HepG2 (cell line): ENCODE data around the gene OR2F1. TPM values are rescaled to one million over a fixed set of nuclear protein-coding genes. Genes with fewer than 3 reads are reported as not detected.

Source experiments
- ATAC-seq: fragments of 200-7000 bp; cut with Tn5 transposase; 3 replicates; pipeline ENCODE4 v1.9.1; 2020; ENCODE audit warnings: mild to moderate bottlenecking, moderate library complexity
- BruUV-seq: library from RNA; stranded (reverse); fragments of 400-500 nt; replicated peaks from 2 replicates; lab custom pipeline; 2021; lab: Mats Ljungman, UMichigan
- CTCF ChIA-PET: fragments of 300-600 bp; formaldehyde crosslinking; extraction: SDS; loops from one replicate; lab custom pipeline; 2021; ENCODE audit warnings: low total read pairs, inconsistent platforms, low intra/inter-chr PET ratio; lab: Yijun Ruan, JAX
- POLR2A ChIA-PET: fragments of 350-600 bp; sonication (Branson Sonifier 250); formaldehyde crosslinking; loops from one replicate; lab custom pipeline; 2020; ENCODE audit warnings: antibody characterized with exemption, inconsistent platforms; lab: Yijun Ruan, JAX
- DNase-seq: peaks from one replicate; pipeline ENCODE4 v3.0.0-alpha.2; 2015; ENCODE audit warnings: low spot score
- FAIRE-seq: peaks from 3 replicates; lab custom pipeline; 2011; peaks lifted over from hg19 to GRCh38; lab: Jason Lieb, UNC
- H2AFZ ChIP-seq: one replicate; pipeline ENCODE4 v1.6.1; 2011; ENCODE audit warnings: low read length, inconsistent platforms
- H3K27ac ChIP-seq: fragments of 300-600 bp; 3 replicates; pipeline ENCODE4 v1.8.0; 2011; ENCODE audit warnings: mixed run types, mild to moderate bottlenecking, mixed read lengths, low read length, inconsistent platforms; ENCODE audit not compliant: insufficient read depth; ENCODE audit errors: extremely low read length
- H3K27me3 ChIP-seq, 2 experiments: fragments of 200-600 bp in 1 of 2; 2 replicates in 1 of 2; 3 replicates in 1 of 2; pipeline versions ENCODE4 v1.6.0 to v1.8.0; 2011; ENCODE audit warnings: low read length in 2 of 2, mild to moderate bottlenecking in 2 of 2, moderate library complexity in 2 of 2, inconsistent platforms in 1 of 2; ENCODE audit not compliant: insufficient read depth in 2 of 2, control insufficient read depth in 1 of 2
- H3K36me3 ChIP-seq, 2 experiments: fragments of 200-600 bp in 1 of 2; replicated peaks in 1 of 2; 2 replicates in 1 of 2; 3 replicates in 1 of 2; pipeline versions ENCODE4 v1.5.1 to v1.8.0; 2011; ENCODE audit warnings: low read length in 2 of 2, inconsistent platforms in 1 of 2; ENCODE audit not compliant: insufficient read depth in 2 of 2, control insufficient read depth in 1 of 2
- H3K4me1 ChIP-seq: 2 replicates; pipeline ENCODE4 v1.5.1; 2012; ENCODE audit warnings: low read length, inconsistent platforms; ENCODE audit not compliant: insufficient read depth
- H3K4me2 ChIP-seq: 2 replicates; pipeline ENCODE4 v1.6.0; 2011; ENCODE audit warnings: low read depth, low read length, inconsistent platforms
- H3K4me3 ChIP-seq, 3 experiments: fragments of 200-600 bp in 1 of 3; sonication (generic), shearing (Covaris generic) in 1 of 3; replicated peaks in 1 of 3; 2 replicates each; pipeline ENCODE4 v1.5.1; 2011 to 2016; ENCODE audit warnings: low read length in 3 of 3, inconsistent platforms in 2 of 3, low read depth in 2 of 3, mild to moderate bottlenecking in 2 of 3, control low read depth in 1 of 3, mixed read lengths in 1 of 3; ENCODE audit not compliant: insufficient read depth in 1 of 3
- H3K79me2 ChIP-seq: one replicate; pipeline ENCODE4 v1.6.1; 2011; ENCODE audit warnings: low read length, inconsistent platforms; ENCODE audit not compliant: insufficient read depth
- H3K9ac ChIP-seq: 2 replicates; pipeline ENCODE4 v1.6.0; 2011; ENCODE audit warnings: mild to moderate bottlenecking, low read depth, low read length, inconsistent platforms; ENCODE audit not compliant: insufficient read depth
- H3K9me3 ChIP-seq: 2 replicates; pipeline ENCODE4 v1.5.1; 2012; ENCODE audit warnings: mild to moderate bottlenecking, low read length
- H4K20me1 ChIP-seq: 2 replicates; pipeline ENCODE4 v1.6.0; 2011; ENCODE audit warnings: inconsistent platforms, mild to moderate bottlenecking, low read length, moderate library complexity; ENCODE audit not compliant: insufficient read depth
- CHD4 ChIP-seq: fragments of 200-600 bp; sonication (generic); IDR thresholded peaks from 2 replicates; pipeline ENCODE4 v1.7.0; 2017; ENCODE audit warnings: mild to moderate bottlenecking, low read length, borderline replicate concordance
- GATAD1 ChIP-seq: IDR thresholded peaks from 2 replicates; pipeline ENCODE4 v1.6.1; 2016; ENCODE audit warnings: missing genetic modification reagents, missing compliant biosample characterization
- HOXA5 ChIP-seq: sonication (generic); formaldehyde crosslinking; IDR thresholded peaks from 2 replicates; pipeline ENCODE4 v1.4.0; 2020; ENCODE audit warnings: missing genetic modification reagents
- KAT7 ChIP-seq: IDR thresholded peaks from 2 replicates; pipeline ENCODE4 v1.6.1; 2018; ENCODE audit warnings: borderline replicate concordance, missing compliant biosample characterization
- MTA1 ChIP-seq: sonication (generic); formaldehyde crosslinking; IDR thresholded peaks from 2 replicates; pipeline ENCODE4 v1.4.0; 2020; ENCODE audit warnings: missing genetic modification reagents, mild to moderate bottlenecking, borderline replicate concordance
- NONO ChIP-seq, 2 experiments: fragments of 450-650 bp in 1 of 2; sonication (generic) in 1 of 2; formaldehyde crosslinking in 1 of 2; IDR thresholded peaks in 1 of 2; conservative IDR thresholded peaks in 1 of 2; 2 replicates each; pipeline versions ENCODE4 v1.6.1 to v1.8.0; 2017 to 2022; ENCODE audit warnings: mild to moderate bottlenecking in 1 of 2, missing genetic modification reagents in 1 of 2, moderate library complexity in 1 of 2
- SMARCC2 ChIP-seq: fragments of 450-650 bp; IDR thresholded peaks from 2 replicates; pipeline ENCODE4 v1.6.1; 2017; ENCODE audit warnings: antibody characterized with exemption, mild to moderate bottlenecking
- SRSF4 ChIP-seq: fragments of 200-400 bp; formaldehyde crosslinking; IDR thresholded peaks from one replicate; pipeline ENCODE4 v1.6.1; 2018; ENCODE audit warnings: mild to moderate bottlenecking, low read depth, low read length, moderate library complexity; ENCODE audit not compliant: poor library complexity, severe bottlenecking
- WIZ ChIP-seq: sonication (generic); formaldehyde crosslinking; IDR thresholded peaks from 2 replicates; pipeline ENCODE4 v1.5.1; 2020; ENCODE audit warnings: mild to moderate bottlenecking, missing genetic modification reagents
- ZFP82 ChIP-seq: sonication (generic); formaldehyde crosslinking; IDR thresholded peaks from 2 replicates; pipeline ENCODE4 v1.5.1; 2020; ENCODE audit warnings: mild to moderate bottlenecking, missing genetic modification reagents, borderline replicate concordance
- ZNF274 ChIP-seq: sonication (generic); formaldehyde crosslinking; IDR thresholded peaks from 2 replicates; pipeline ENCODE4 v1.5.1; 2020; ENCODE audit warnings: mild to moderate bottlenecking, missing genetic modification reagents
- ZNF761 ChIP-seq: sonication (generic); formaldehyde crosslinking; conservative IDR thresholded peaks from 2 replicates; pipeline ENCODE4 v1.4.0; 2020; ENCODE audit warnings: mild to moderate bottlenecking, missing genetic modification reagents
- ZNF792 ChIP-seq: IDR thresholded peaks from 2 replicates; pipeline ENCODE4 v1.6.1; 2016
- WGBS: methylation state at CpG from one replicate; pipeline ENCODE4 v1.1.6; 2017; ENCODE audit warnings: low lambda C conversion rate; 5-methylcytosine and 5-hydroxymethylcytosine counted together
- in situ Hi-C: cut with HindIII; loops from 2 replicates; pipeline ENCODE4 v1.10.0; 2017; ENCODE audit warnings: low pct_unique_long_range_greater_than_20kb; ENCODE audit not compliant: extremely low pct_ligation_motif_present
- intact Hi-C: fragments of 100-400 bp; cut with micrococcal nuclease; formaldehyde crosslinking; loops from one replicate; pipeline ENCODE4 v1.10.0; 2022; ENCODE audit not compliant: unreplicated experiment
- polyA plus RNA-seq, 8 experiments: library from polyadenylated mRNA; depleted of rRNA in 3 of 8; stranded (reverse) in 7 of 8; unstranded in 1 of 8; fragments of >200 nt; fragmentation: Illumina TruSeq in 4 of 8; extraction: Trizol in 4 of 8; gene quantifications; 2 replicates each; pipeline versions ENCODE4 v1.2.1 to v1.2.3, GENCODE V29; 2011 to 2016; ENCODE audit warnings: low read depth in 4 of 8, missing spikeins in 1 of 8, mixed read lengths in 1 of 8; ENCODE audit not compliant: insufficient read depth in 1 of 8
- total RNA-seq, 5 experiments: library from RNA; depleted of rRNA; stranded (reverse); fragments of >200 nt; fragmentation: Illumina TruSeq; extraction: Trizol; gene quantifications; 2 replicates each; pipeline ENCODE4 v1.2.3, GENCODE V29; 2016; ENCODE audit warnings: low read depth in 1 of 5

OR2F1 gene
- total and polyA plus RNA-seq, 2 of the 13 experiments (the other 11 are each of a cell fraction or from before 2014, with no cell fraction given), result 0.36 to 1.5 TPM

DNA sequence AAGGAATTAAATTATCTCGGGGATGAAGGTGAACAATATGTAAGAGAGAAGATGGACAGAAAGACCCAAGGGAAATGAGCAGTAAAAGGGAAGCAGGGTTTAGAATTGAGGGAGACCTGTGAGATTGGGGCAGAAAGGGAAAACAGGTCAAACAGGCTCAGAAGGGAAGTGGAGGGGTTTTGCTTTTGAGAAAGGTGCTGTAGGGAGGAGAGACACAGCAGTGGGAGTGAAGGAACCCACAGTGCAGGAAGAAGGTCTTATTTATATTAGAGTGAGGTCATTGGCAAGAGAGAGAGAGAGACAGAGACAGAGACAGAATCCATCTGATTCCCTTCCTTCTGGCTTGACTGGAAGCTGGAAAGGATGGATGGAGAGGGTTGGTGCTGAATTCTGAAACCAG, 49.1 kb upstream of the OR2F1 start (continued):
- TF ChIP-seq MTA1 (CRISPR knock-in tag) (no peak), ZNF792 (no peak), SMARCC2 (no peak), SRSF4 (no peak), ZNF274 (CRISPR knock-in tag) (no peak), GATAD1 (0 out of 2 replicates have a peak, but pooled peaks have one; percentile 1), NONO (IDR thresholded peaks at IDR 0.05) (no peak), NONO (CRISPR knock-in tag; conservative IDR thresholded peaks at IDR 0.05) (no peak)

DNA sequence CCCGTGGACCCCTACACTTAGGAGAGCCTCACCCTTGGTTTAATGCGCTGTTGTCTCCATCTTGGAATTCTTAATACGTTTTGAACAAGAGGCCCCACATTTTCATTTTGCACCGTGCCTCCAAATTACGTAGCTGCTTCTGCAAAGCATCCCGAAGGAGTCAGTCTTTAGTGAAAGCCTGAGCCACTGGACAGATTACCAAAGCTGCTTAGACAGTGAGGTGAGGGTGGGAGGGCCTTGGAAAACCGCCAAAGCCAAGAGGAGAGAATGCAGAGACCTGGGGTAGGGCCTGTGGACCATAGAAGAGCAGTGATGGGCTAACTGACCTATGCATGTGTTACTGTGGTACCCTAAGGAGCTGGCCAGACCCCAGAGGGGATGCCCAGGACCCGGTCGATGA, 48.5 kb upstream of the OR2F1 start:
- Histone ChIP-seq H3K27ac (peak overlapping the region; percentile 99), H3K4me2 (peak overlapping the region; percentile 69), H2AFZ (no peak overlapping the region), H3K4me1 (peaks cover 80% of the 10 kb centered on the region), H4K20me1 (no peaks in the 10 kb centered on the region), H3K27me3 (no peaks in the 10 kb centered on the region; a peak in 1 of 5 replicates), H3K36me3 (no peaks in the 10 kb centered on the region), H3K9me3 (no peaks in the 10 kb centered on the region), H3K9ac (peak overlapping the region; percentile 58; the same call in 1 of the 2 replicates), H3K79me2 (peaks cover 4% of the 10 kb centered on the region), H3K4me3 (peak overlapping the region in 1 of 3 experiments; percentile 14; a peak in 1 of 6 replicates)
- FAIRE-seq (no peak), DNase-seq (peak; percentile 65), ATAC-seq (no peak)
- BruUV-seq, result no TSS peak
- intact Hi-C loops, result no loop called here
- in situ Hi-C loops, result loop anchor here (25.0 kb wide), 1 partner anchor 519 kb away; the partner anchor contains the start of gene ZYX
- no peak for TF ChIP-seq HOXA5
- TF ChIP-seq CHD4, result no peak
- TF ChIP-seq ZFP82 (CRISPR knock-in tag), result 0 out of 2 replicates have a peak, but pooled peaks have one; percentile 6
- 0 out of 2 replicates have a peak, but pooled peaks have one; percentile 6 for TF ChIP-seq ZNF761 (CRISPR knock-in tag)
- no peak for TF ChIP-seq WIZ (CRISPR knock-in tag)
- TF ChIP-seq KAT7 (CRISPR knock-in tag), result peak; percentile 11; the same call in 1 of the 2 replicates
- POLR2A ChIA-PET, result interaction anchor here (9.4 kb wide), 1 partner anchor 23 kb away, joined by 174 read pairs; no protein-coding TSS in a partner anchor
- CTCF ChIA-PET, result no interaction called here
- WGBS, result 71% methylated on average over 9 of the region's 9 CpGs
